GM12801 (cell line): Measurements from ENCODE around the gene ORC1.

Experiments used
- TF ChIP-seq, protein P1 (sequence below): IDR thresholded peaks from one replicate; pipeline ENCODE4 v1.5.1; 2011; ENCODE audit warnings: control low read depth; ENCODE audit not compliant: insufficient read length; ENCODE audit errors: extremely low read depth

Gene ORC1

GRCh38 chr1:52427152-52427551 lies 22.9 kb upstream of the ORC1 start:
- TF ChIP-seq, protein P1, sequence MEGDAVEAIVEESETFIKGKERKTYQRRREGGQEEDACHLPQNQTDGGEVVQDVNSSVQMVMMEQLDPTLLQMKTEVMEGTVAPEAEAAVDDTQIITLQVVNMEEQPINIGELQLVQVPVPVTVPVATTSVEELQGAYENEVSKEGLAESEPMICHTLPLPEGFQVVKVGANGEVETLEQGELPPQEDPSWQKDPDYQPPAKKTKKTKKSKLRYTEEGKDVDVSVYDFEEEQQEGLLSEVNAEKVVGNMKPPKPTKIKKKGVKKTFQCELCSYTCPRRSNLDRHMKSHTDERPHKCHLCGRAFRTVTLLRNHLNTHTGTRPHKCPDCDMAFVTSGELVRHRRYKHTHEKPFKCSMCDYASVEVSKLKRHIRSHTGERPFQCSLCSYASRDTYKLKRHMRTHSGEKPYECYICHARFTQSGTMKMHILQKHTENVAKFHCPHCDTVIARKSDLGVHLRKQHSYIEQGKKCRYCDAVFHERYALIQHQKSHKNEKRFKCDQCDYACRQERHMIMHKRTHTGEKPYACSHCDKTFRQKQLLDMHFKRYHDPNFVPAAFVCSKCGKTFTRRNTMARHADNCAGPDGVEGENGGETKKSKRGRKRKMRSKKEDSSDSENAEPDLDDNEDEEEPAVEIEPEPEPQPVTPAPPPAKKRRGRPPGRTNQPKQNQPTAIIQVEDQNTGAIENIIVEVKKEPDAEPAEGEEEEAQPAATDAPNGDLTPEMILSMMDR, result no peak

DNA sequence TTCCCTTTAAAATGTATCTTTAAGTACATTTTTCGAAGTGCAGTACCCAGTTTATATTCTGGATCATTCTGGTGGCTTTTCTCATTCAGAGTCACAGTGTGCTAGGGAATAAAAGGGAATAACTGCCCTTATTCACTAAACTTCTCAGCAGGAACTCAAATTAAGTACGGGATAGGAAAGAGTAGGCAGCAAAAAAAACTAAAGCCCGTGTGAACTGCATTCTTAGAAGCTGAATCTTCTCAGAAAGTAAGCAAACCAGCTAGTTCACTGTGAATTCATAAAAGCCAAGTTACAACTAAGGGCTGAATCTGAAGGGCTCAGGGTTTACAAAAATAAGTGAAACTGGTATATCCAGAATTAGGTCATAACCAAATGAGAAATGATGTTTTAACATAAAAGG lies 22.1 kb upstream of the ORC1 start:
- TF ChIP-seq, protein P1, result no peak

DNA sequence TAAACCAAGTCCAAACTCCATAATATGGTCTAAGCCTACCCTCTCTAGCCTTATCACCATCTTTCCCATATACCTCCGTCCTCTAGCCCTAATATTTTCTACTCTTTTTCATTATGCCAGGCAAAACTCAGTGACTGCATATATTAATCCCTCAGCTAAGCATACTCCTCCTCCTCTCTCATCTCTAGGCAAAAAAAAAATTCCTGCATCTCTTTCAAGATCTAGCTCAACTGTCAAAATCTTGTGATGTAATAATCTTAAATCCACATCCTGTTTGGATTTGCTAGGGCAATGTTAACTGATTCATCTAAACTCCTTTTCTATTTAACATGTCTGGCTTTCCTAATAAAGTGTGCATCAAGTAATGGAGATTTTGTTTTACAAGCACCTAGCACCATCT lies 20.6 kb upstream of the ORC1 start:
- TF ChIP-seq, protein P1, result no peak

- TF ChIP-seq, protein P1, result no peak
Measured at GRCh38 chr1:52424231-52424636, 20.0 kb upstream of the ORC1 start.

DNA sequence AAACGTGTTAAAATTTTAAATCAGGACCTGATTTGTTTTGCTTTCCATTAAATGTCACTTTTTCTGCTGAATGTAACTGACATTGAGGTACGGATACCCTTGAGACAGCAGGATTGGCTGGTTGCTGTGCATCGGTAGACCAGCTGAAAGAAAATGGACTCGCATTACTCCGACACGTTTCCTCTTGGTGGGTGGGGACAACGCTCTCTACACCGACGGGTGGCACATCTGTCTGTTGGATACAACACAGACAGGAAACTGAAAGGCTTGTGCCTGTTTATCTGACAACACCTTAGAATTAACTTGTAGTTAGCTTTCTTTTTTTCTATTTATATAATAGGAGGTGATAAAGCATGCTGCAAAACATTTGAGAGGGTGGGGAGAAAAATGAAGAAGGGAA lies 19.5 kb upstream of the ORC1 start:
- TF ChIP-seq, protein P1, result no peak

GRCh38 chr1:52423055-52423454 lies 18.8 kb upstream of the ORC1 start:
- TF ChIP-seq, protein P1, result no peak

DNA sequence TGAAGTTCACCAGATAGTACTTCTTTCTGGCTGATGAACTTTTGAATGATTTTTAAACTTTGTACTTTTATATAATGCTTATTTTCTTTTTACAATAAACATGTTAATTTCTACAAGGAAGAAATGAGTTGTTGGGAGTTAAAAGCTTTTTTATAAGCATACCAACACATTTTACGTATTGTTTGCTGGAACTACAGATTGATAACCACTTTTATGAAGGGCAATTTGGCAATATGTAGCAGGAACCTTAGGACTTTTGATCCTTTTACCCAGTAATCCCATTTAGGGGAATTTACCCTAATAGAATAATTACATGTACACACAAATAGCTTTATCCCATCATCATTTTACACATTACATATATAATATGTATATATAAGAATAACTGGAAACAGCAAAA lies 16.5 kb upstream of the ORC1 start:
- TF ChIP-seq, protein P1, result no peak

- TF ChIP-seq, protein P1, result no peak
Measured at GRCh38 chr1:52416811-52417210, 12.6 kb upstream of the ORC1 start.
